ENCODE measurements around the gene BMPR1A. TPM values are rescaled to one million over a fixed set of nuclear protein-coding genes. Genes with fewer than 3 reads are reported as not detected.

The BMPR1A gene
- total RNA-seq, 4 donors from 2014 or later, result 21.1 to 33.3 (median 26.7) TPM

DNA sequence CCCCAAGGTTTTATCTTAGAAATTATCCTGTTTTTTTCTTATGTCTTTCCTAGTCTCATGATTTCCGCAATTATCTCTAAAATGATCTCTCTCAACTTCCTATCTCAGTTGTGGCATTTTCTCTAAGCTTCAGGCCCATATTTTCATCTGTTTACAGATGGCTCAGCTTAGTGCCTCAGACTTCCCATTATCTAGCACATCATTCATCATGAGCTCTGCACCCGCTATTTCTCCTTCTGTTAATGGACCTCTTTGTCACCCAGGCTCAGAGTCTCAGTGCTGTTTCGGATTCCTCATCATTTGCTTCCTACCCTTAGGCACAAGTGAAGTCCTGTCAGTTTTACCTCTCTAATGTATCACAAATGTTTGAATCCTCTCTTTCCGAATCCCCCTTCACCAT is 84.1 kb downstream of the BMPR1A start:
- TF ChIP-seq, protein P1, sequence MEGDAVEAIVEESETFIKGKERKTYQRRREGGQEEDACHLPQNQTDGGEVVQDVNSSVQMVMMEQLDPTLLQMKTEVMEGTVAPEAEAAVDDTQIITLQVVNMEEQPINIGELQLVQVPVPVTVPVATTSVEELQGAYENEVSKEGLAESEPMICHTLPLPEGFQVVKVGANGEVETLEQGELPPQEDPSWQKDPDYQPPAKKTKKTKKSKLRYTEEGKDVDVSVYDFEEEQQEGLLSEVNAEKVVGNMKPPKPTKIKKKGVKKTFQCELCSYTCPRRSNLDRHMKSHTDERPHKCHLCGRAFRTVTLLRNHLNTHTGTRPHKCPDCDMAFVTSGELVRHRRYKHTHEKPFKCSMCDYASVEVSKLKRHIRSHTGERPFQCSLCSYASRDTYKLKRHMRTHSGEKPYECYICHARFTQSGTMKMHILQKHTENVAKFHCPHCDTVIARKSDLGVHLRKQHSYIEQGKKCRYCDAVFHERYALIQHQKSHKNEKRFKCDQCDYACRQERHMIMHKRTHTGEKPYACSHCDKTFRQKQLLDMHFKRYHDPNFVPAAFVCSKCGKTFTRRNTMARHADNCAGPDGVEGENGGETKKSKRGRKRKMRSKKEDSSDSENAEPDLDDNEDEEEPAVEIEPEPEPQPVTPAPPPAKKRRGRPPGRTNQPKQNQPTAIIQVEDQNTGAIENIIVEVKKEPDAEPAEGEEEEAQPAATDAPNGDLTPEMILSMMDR (IDR thresholded peaks at IDR 0.05), result no peak
- TF ChIP-seq EP300 (IDR thresholded peaks at IDR 0.05) (no peak), POLR2AphosphoS5 (IDR thresholded peaks at IDR 0.05) (no peak), POLR2A (IDR thresholded peaks at IDR 0.05) (no peak)
- WGBS, result 84% methylated on average over 4 of the region's 4 CpGs

DNA sequence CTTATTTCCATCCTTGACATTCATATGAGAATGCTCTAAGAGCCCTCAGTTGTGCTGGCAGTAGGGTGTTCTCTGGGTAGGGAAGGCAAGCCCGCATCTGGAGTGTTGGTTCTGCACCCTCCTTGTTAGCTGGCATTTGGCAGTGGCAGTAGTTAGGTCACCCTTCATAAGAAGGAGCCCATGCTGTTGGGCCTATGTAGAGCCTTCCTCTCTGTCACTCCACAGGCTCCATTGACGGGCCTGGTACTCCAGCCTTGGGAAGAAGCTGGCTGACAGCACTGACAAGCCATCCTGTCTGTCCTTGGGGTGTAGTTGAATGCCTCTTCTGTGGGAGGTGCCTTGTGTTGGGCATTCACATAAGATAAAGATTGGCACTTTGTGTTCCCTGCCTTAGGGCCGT is 89.7 kb downstream of the BMPR1A start:
- H3K4me1 ChIP-seq, result no peaks in the 10 kb centered on the region
- WGBS, result 87% methylated on average over 3 of the region's 3 CpGs
- peaks cover 9% of the 10 kb centered on the region for H3K36me3 ChIP-seq
- no peaks in the 10 kb centered on the region for H3K9me3 ChIP-seq
- H3K27me3 ChIP-seq, result no peaks in the 10 kb centered on the region
- no peak overlapping the region for H3K27ac ChIP-seq
- DNase-seq (ENCODE audit: low spot score in 2 of 2), result no peak
- H3K4me3 ChIP-seq, result no peak overlapping the region
- TF ChIP-seq, protein P1 (IDR thresholded peaks at IDR 0.05), result no peak
- no peak for TF ChIP-seq EP300 (IDR thresholded peaks at IDR 0.05)
- no peak for TF ChIP-seq POLR2A (IDR thresholded peaks at IDR 0.05)
- no peak for TF ChIP-seq POLR2AphosphoS5 (IDR thresholded peaks at IDR 0.05)

More for the DNA sequence above, 84.1 kb downstream of the BMPR1A start:
- Histone ChIP-seq H3K27ac (no peak overlapping the region), H3K27me3 (no peaks in the 10 kb centered on the region), H3K36me3 (peaks cover 9% of the 10 kb centered on the region), H3K4me1 (no peaks in the 10 kb centered on the region), H3K4me3 (no peak overlapping the region), H3K9me3 (no peaks in the 10 kb centered on the region)
- no peak for DNase-seq (ENCODE audit: low spot score in 2 of 2)

- TF ChIP-seq, protein P1 (IDR thresholded peaks at IDR 0.05), result no peak
- TF ChIP-seq POLR2A (IDR thresholded peaks at IDR 0.05) (no peak), EP300 (IDR thresholded peaks at IDR 0.05) (no peak), POLR2AphosphoS5 (IDR thresholded peaks at IDR 0.05) (no peak)
These were observed 92.3 kb downstream of the BMPR1A start for GRCh38 chr10:86848747-86849146.

GRCh38 chr10:86849181-86849894 is 92.9 kb downstream of the BMPR1A start:
- no peak overlapping the region for H3K27ac ChIP-seq
- peaks cover 4% of the 10 kb centered on the region for H3K4me1 ChIP-seq
- DNase-seq (ENCODE audit: low spot score in 2 of 2), result no peak
- TF ChIP-seq POLR2AphosphoS5 (IDR thresholded peaks at IDR 0.05) (no peak), EP300 (IDR thresholded peaks at IDR 0.05) (no peak), POLR2A (IDR thresholded peaks at IDR 0.05) (no peak)
- TF ChIP-seq, protein P1 (IDR thresholded peaks at IDR 0.05), result no peak
- 87% methylated on average over 4 of the region's 4 CpGs for WGBS
- H3K4me3 ChIP-seq, result no peak overlapping the region
- peaks cover 9% of the 10 kb centered on the region for H3K36me3 ChIP-seq
- no peaks in the 10 kb centered on the region for H3K27me3 ChIP-seq
- no peaks in the 10 kb centered on the region for H3K9me3 ChIP-seq

More at GRCh38 chr10:86848747-86849146, 92.3 kb downstream of the BMPR1A start:
- no peaks in the 10 kb centered on the region for H3K27me3 ChIP-seq
- peaks cover 9% of the 10 kb centered on the region for H3K36me3 ChIP-seq
- no peaks in the 10 kb centered on the region for H3K9me3 ChIP-seq
- no peak for DNase-seq (ENCODE audit: low spot score in 2 of 2)
- H3K27ac ChIP-seq, result no peak overlapping the region
- no peak overlapping the region for H3K4me3 ChIP-seq
- peaks cover 4% of the 10 kb centered on the region for H3K4me1 ChIP-seq

- H3K4me3 ChIP-seq, result no peak overlapping the region
- no peak for TF ChIP-seq POLR2A (IDR thresholded peaks at IDR 0.05)
- TF ChIP-seq, protein P1 (IDR thresholded peaks at IDR 0.05), result no peak
- no peak for TF ChIP-seq EP300 (IDR thresholded peaks at IDR 0.05)
- no peak for TF ChIP-seq POLR2AphosphoS5 (IDR thresholded peaks at IDR 0.05)
- no peaks in the 10 kb centered on the region for H3K27me3 ChIP-seq
- H3K9me3 ChIP-seq, result no peaks in the 10 kb centered on the region
- H3K36me3 ChIP-seq, result peaks cover under 1% of the 10 kb centered on the region
- H3K27ac ChIP-seq, result no peak overlapping the region
- H3K4me1 ChIP-seq, result peaks cover 4% of the 10 kb centered on the region
- WGBS, result 96% methylated on average over 1 of the region's 1 CpG
- DNase-seq (ENCODE audit: low spot score in 2 of 2), result no peak
These were observed 94.1 kb downstream of the BMPR1A start for GRCh38 chr10:86850481-86850880.

Data from suprapubic skin (tissue), 4 donors.